Vagina (tissue), 2 donors: ENCODE measurements around the gene SETD5.

Source experiments
- POLR2A ChIP-seq, 2 donors: fragments of 450-650 bp; IDR thresholded peaks; one replicate each; pipeline ENCODE4 v1.6.1; 2017; ENCODE audit warnings: antibody characterized with exemption in 2 of 2, mild to moderate bottlenecking in 2 of 2, moderate library complexity in 2 of 2
- TF ChIP-seq, protein P1 (sequence below), 3 experiments: fragments of 450-650 bp in 2 of 3; fragments of 200-600 bp in 1 of 3; sonication (generic) in 1 of 3; IDR thresholded peaks; one replicate each; pipeline ENCODE4 v1.5.1; 2017 to 2019; ENCODE audit warnings: antibody characterized with exemption in 3 of 3, mild to moderate bottlenecking in 2 of 3, moderate library complexity in 2 of 3

DNA sequence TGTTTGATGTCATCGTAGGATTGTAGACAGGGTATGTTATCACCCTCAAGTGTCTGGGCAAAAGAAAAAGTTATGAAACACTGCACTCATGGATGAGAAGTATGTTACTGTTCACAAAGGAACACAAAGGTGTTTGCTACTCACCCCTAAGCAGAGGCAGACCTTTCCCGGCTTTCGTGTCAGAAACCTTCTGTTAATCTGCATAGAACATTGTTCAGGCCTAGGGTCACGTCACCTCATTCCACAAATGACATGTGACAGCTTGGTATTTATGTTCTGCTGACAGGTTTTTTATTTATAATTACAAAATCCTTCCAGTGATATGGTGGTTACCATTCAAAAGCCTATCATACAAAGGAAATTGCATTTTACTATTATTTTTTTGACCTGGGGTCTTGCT is 18.1 kb upstream of the SETD5 start:
- TF ChIP-seq, protein P1, sequence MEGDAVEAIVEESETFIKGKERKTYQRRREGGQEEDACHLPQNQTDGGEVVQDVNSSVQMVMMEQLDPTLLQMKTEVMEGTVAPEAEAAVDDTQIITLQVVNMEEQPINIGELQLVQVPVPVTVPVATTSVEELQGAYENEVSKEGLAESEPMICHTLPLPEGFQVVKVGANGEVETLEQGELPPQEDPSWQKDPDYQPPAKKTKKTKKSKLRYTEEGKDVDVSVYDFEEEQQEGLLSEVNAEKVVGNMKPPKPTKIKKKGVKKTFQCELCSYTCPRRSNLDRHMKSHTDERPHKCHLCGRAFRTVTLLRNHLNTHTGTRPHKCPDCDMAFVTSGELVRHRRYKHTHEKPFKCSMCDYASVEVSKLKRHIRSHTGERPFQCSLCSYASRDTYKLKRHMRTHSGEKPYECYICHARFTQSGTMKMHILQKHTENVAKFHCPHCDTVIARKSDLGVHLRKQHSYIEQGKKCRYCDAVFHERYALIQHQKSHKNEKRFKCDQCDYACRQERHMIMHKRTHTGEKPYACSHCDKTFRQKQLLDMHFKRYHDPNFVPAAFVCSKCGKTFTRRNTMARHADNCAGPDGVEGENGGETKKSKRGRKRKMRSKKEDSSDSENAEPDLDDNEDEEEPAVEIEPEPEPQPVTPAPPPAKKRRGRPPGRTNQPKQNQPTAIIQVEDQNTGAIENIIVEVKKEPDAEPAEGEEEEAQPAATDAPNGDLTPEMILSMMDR (IDR thresholded peaks at IDR 0.05) = no peak
- TF ChIP-seq POLR2A (IDR thresholded peaks at IDR 0.05) = no peak
